ENCODE data around the gene COX17.

Gene COX17

DNA sequence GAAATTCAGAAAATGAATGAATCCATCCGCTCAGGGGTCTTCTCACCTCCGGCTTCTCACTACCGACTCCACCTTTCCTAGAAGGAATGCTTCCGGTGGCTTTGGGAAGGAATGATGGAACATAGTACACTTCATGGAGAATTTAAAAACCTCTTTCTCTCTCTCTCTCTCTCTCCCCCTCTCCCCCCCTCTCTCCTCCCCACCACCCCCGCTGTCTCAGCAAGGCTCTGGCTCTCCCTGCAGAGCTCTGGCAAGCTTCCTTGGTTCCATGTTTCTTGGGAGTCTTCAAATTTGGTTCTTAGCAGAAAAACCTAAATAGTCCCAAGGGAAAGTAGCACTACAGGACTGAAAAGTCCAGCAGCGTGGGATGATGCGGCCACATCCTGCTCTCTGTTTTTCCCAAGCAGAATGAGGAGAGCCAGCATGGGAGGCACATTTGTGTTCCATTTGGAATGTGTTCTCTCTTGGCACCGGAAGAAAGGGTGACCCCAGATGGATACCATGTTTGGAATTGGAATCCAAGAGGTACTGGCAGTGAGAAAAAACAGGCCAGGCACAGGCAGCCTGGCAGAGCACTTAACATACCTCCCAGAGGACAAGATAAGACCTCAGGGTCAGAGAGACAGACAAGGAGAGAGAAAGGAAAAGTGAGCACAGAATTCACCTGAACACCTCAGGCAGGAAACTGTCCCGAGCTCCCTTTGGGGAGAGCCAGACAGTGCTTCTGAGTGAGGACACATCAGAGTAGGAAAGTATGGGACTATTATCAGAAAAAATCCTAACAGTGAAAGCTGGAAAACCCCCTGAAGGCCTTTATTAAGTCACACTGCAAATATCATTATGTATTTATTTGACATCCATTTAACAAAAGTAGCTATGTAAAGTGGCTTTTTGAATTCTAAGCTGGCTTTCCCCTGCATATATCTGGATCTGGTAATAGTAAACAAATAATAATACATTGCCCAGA lies 16.4 kb downstream of the COX17 start, which contains the start of gene POPDC2:
Gene POPDC2, minus strand, starts transcription at position 116 of the 967 bp plus-strand sequence. CDS start 166 bp downstream, outside the sequence.
- no peak within 1 kb of the TSS for H3K4me3 ChIP-seq (ENCODE audit: low read depth, low read length)
- POLR2A ChIA-PET: no interaction called here
- no peak for DNase-seq (ENCODE audit: low read depth, low spot score)
- CTCF ChIA-PET: interaction anchor here (0.9 to 2.3 kb wide), 5 partner anchors 10 to 22 kb away, joined by 3 to 11 read pairs (median 3); no protein-coding TSS in a partner anchor
- TF ChIP-seq, protein P1, sequence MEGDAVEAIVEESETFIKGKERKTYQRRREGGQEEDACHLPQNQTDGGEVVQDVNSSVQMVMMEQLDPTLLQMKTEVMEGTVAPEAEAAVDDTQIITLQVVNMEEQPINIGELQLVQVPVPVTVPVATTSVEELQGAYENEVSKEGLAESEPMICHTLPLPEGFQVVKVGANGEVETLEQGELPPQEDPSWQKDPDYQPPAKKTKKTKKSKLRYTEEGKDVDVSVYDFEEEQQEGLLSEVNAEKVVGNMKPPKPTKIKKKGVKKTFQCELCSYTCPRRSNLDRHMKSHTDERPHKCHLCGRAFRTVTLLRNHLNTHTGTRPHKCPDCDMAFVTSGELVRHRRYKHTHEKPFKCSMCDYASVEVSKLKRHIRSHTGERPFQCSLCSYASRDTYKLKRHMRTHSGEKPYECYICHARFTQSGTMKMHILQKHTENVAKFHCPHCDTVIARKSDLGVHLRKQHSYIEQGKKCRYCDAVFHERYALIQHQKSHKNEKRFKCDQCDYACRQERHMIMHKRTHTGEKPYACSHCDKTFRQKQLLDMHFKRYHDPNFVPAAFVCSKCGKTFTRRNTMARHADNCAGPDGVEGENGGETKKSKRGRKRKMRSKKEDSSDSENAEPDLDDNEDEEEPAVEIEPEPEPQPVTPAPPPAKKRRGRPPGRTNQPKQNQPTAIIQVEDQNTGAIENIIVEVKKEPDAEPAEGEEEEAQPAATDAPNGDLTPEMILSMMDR (IDR thresholded peaks at IDR 0.05; ENCODE audit: insufficient read depth, low read length, missing control alignments): no peak

DNA sequence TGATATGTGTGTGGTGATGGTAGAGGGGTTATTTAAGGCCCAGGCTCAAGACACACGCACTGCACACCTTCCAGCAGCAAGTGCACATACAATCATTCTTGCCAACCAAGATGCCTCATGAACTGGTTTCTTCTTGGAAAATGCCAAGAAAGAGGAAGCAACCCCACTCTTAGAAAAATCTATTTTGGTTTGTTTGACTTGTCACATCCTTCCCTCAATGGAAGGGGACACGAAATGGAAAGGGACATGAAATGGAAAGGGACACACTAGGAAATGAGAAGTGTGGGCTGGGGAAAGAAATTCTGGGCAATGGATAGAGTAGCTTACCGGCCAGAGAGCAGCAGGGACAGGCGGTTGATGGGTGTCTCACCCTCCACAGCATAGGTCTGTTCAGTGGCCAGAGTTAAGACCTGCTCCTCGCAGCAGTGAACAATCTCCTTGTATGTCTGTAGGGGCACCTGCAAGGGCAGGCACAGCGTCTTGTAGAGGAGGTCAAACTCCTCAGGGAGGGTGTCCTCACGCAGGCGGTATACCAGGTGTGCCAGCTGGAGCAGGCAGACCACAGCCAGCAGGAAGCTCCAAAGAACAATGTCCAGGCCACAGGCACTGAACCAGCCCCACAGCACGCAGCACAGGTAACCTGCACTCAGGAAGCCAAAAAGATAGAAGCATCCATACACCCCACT lies 17.5 kb downstream of the COX17 start:
- POLR2A ChIA-PET: no interaction called here
- TF ChIP-seq, protein P1 (IDR thresholded peaks at IDR 0.05; ENCODE audit: insufficient read depth, low read length, missing control alignments): no peak
- no peak for DNase-seq (ENCODE audit: low read depth, low spot score)
- H3K4me3 ChIP-seq (ENCODE audit: low read depth, low read length): no peak overlapping the region
- CTCF ChIA-PET: interaction anchor here (1.3 kb wide), 1 partner anchor 10 kb away, joined by 3 read pairs; no protein-coding TSS in a partner anchor

DNA sequence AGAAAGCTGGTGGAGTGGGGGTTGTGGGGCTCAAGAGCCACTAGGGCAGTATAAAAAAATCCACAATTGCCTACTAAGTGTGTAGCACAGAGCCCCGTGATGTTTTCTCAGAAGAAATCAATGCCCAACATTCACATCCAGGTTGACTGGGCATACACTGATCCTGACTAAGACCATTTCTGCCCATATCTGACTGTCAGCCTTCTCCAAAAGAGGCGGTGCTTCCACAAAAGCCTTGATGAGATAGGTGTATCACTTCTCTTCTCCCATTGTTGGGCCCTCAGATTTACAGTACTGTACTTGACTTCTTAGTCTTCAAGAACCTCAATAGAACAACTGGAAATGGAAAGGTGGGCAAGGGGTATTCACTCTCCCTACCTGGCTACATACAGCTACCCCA lies 18.2 kb downstream of the COX17 start:
- ChIA-PET CTCF (interaction anchor here (1.3 kb wide), 1 partner anchor 9 kb away, joined by 3 read pairs; no protein-coding TSS in a partner anchor), POLR2A (no interaction called here)
- TF ChIP-seq, protein P1 (IDR thresholded peaks at IDR 0.05; ENCODE audit: insufficient read depth, low read length, missing control alignments): no peak
- DNase-seq (ENCODE audit: low read depth, low spot score): no peak
- H3K4me3 ChIP-seq (ENCODE audit: low read depth, low read length): no peak overlapping the region

DNA sequence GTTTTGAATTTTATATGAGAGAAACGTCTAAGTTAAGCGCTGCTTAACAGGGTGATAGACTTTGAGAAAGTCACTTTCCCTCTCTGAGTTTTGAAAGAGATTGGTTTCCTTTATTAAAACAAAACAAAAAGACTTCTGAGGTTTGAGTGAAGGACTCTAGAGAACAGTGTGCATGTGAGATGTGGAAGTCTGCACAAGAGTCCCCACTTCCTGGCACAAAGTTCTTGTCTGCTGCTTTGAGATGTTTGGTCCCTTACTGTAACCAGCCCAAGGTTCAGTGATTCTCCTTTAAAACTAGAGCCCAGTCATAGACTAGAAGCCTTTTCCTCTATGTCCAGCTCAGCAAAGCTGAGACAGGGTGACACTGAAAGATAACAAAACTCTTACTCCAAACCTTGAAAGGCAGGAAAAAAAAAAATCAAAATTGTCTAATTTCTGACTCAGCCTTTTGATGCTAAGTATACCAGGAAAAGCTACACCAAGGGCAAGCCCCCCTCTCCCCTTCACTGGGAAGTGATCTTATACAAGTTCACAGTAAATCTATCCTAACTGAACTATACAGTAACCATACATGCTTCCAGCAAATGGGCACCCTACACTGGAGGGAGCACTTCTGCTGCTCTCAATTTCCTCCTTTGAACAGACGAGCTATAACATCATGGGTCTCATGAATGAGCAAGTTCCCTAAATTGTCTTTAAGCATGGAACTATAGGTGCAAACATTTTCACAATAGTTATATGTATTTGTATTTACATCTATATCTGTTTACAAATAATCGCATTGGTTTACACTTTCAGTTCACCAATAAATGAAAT lies 19.1 kb downstream of the COX17 start:
- ChIA-PET POLR2A (no interaction called here), CTCF (interaction anchor here (0.9 to 1.4 kb wide), 3 partner anchors 10 to 32 kb away, joined by 3 to 4 read pairs (median 3); no protein-coding TSS in a partner anchor)
- TF ChIP-seq, protein P1 (IDR thresholded peaks at IDR 0.05; ENCODE audit: insufficient read depth, low read length, missing control alignments): no peak
- no peak overlapping the region for H3K4me3 ChIP-seq (ENCODE audit: low read depth, low read length)
- no peak for DNase-seq (ENCODE audit: low read depth, low spot score)

DNA sequence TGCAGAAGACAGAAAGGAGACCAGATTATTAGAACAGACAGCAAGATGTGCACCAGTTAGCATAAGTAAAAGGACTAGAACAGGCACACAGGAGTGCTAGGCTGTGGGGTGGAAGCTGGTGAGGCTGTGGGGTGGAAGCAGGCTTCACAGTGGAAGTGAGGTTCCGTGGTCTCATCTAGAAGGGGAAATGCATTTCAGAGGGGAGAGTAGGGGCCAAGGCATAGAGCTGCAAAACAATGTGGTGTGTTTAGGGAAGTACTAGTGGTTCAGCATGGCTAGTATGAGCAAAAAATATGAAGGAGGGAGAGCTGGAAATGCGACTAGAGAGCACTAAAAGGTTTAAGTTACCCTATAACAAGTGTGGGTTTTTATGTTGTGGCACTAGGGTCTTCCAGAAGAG lies 23.3 kb downstream of the COX17 start:
- POLR2A ChIA-PET: no interaction called here
- CTCF ChIA-PET: interaction anchor here (0.7 to 2.1 kb wide), 4 partner anchors 9 to 20 kb away, joined by 3 to 5 read pairs (median 4); no protein-coding TSS in a partner anchor
- no peak for DNase-seq (ENCODE audit: low read depth, low spot score)
- no peak overlapping the region for H3K4me3 ChIP-seq (ENCODE audit: low read depth, low read length)
- TF ChIP-seq, protein P1 (IDR thresholded peaks at IDR 0.05; ENCODE audit: insufficient read depth, low read length, missing control alignments): no peak
